ENCODE measurements around the gene IL6R.
"Not testable (repeated sequence)": the region's sequence is repeated elsewhere in the genome, so short reads cannot be mapped to it uniquely, and the experiment has no call there.

Gene IL6R

GRCh38 chr1:154485106-154485505 lies 80.0 kb downstream of the IL6R start:
- no peak for DNase-seq

DNA sequence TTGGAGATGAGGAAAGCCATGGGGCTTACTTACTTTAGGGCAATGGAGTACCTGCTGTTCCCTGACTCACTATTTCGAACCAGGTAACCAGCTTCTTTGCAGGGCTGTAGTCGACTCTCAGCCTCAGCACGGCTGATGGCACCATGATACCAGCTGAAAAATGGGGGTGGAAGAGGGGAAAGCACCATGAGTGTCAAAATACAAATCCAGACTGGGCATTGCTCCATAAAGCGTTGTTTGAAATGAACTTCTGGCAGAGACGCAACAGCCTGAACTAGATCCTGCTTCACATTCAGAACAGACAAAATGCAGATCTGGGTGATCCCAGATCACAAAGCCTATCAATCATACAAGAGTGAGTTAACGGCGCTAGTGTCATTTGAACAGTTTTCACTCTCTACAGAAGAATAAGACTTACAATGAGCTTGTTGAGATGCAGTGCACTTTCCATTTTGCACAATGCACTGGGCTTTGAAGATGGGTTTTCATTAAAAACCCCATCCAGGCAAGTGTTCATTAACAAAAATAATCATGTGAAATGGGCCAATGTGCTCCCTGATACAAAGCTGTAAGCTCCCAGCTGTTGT lies 80.9 kb downstream of the IL6R start:
- no peak for DNase-seq

DNA sequence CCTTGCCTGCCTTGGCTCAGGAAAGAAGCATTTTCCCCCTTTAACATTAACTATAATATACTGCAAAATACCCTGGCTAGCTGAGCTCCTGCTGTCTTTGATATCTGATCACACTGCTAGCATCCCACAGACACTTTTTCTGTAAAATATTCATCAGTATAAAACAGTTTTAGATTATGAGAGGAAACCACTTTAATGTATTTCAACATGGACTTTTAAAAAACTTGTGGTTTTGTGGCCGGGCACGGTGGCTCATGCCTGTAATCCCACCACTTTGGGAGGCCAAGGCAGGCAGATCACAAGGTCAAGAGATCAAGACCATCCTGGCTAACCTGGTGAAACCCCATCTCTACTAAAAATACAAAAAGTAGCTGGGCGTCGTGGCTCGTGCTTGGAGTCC lies 81.6 kb downstream of the IL6R start:
- DNase-seq: not testable (repeated sequence)

GRCh38 chr1:154488922-154489321 lies 83.8 kb downstream of the IL6R start:
- no peak for DNase-seq

DNA sequence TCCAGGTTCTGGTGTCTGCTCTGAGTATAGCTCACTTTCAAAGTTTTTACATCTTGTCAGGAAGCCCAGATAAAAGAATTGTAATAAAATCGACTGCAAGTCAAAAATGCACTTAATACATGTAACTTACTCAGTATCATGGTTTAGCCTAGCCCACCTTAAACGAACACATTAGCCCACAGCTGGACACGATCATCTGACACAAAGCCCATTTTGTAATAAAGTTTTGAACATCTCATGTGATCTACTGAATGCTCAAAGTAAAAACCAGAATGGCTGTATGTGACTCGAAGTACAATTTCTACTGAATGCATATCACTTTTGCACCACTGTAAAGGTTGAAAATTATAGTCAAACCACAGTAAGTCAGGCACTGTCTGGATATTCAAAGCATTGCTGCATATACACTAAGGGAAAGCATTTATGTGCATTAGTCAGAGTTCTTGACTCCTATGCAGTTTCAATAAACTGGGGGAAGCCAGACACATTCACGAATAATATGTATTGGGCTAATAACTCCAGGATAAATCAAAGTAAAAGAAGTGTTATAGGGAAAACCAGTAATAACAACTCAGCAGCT lies 84.6 kb downstream of the IL6R start:
- DNase-seq: no peak

DNA sequence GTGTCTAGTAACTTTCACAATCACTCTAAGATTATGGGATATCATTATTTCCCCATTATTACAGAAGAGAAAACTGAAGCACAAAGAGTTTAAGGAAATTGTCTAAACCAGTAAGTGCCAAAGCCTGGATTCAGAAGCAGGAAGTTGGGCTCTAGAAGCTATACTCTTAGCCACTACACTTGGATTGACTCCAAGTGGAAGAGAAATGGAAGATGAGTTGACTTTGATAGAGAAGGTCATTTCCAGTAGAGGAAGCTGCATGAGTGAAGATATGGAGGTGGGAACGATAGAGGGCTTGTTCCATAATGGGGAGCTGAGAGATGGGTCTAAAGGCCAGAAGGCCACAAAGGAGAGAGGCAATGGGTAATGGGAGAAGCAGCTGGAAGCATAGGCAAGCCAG lies 85.2 kb downstream of the IL6R start:
- DNase-seq: no peak

GRCh38 chr1:154492115-154492514 lies 87.0 kb downstream of the IL6R start:
- no peak for DNase-seq

GRCh38 chr1:154493276-154493675 lies 88.1 kb downstream of the IL6R start:
- DNase-seq: no peak

GRCh38 chr1:154495496-154496273 lies 90.5 kb downstream of the IL6R start:
- no peak for DNase-seq

- DNase-seq: no peak
Measured at GRCh38 chr1:154496383-154496782, 91.2 kb downstream of the IL6R start.

DNA sequence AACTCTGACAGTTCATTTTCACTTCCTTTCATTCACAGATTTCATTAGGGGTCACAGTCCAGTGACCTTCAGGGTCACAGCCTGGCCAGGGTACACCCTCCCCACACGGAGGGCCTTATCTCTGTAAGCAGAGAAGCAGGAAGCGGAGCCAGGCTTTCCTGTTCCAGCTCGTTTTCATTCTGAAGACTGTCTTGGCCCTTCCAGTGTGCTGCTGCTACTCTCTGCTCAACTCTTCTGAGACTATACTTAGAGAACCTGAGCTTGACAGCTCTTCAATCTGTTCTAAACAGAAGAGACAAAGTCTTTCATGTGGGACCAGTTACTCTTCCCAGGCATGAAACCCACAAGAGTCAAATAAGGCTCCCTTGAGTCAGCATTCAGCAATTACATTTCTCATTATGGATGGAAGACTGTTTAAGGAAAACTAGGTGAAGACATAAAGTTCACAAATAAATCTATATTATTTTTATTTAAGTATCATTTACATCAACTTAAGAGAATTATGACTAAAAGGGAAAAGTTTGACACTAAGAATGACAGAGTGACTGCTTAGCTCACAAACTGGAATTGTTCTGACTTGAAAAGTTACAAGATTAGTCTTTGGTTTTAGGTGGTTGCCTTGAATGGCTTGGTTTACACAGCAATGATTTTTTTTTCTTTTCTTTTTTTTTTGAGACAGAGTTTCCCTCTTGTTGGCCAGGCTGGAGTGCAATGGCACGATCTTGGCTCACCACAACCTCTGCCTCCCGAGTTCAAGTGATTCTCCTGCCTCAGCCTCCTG lies 92.1 kb downstream of the IL6R start:
- DNase-seq: no peak

DNA sequence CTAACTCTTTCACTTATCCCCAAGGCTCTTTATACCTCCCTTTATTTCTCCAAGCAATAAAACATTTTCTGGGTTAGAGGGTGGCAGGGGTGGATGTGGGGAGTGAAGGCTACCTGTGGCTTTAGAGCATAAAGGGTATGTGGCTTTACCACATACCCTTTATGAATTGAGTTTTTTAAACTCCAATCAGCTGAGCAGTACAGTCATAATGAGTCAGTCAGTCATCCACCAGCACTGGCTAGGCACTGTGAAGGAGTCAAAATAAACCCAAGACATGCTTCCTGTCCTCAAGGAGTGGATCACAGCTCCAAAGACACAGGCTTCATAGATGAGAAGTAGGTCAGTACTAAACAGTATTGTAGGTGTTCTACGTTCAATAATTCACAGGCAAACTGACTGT lies 94.3 kb downstream of the IL6R start:
- DNase-seq: no peak

DNA sequence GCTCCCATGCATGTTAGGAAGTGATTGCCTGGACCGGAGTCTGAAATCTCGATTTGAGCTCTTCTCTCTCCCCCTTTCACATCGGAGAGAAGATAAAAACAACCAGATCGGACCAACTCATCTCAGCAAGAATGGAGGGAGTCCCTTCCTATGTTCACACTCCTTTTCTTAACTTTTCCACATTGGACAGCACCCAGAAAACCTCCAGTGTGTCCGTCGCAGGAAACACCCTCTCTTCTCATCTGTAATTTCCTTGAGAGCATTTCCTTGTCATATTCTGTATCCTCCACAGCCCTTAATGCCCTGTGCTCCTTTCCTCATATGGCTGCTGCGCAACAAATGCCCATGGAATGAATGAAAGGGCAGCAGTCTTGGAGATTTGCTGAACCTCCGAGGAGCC lies 95.4 kb downstream of the IL6R start:
- DNase-seq: no peak

GRCh38 chr1:154501423-154502065 lies 96.4 kb downstream of the IL6R start:
- no peak for DNase-seq

- peak; percentile 33 for DNase-seq
Measured at GRCh38 chr1:154502066-154502743, 97.1 kb downstream of the IL6R start, which contains the start of the genes SHE and TDRD10. TSS of gene SHE (minus strand) at chr1:154502412. CDS start at chr1:154502026, 386 bp downstream. TSS of gene TDRD10 (plus strand) at chr1:154502219. CDS start at chr1:154506904, 4,685 bp downstream.

DNA sequence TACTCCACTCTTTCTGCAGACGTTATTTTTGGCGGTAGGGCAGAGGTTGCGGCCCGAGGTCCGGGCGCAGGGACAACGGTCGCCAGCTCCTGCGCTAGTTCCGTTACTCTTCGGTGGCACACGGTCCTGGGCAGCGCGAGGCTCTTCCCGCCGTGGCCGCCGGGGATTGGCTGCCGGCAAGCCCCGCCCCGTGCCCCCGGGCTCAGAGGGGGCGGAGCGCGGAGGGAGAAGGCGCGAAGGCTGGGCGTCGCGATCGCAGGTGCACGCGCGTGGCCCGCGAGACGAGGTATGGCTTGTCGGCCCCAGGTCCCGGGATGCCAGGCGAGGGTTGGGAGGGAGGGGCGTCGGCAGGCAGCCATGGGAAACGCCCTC lies 97.6 kb downstream of the IL6R start:
- DNase-seq: peak; percentile 33

- no peak for DNase-seq
Measured at GRCh38 chr1:154503898-154504297, 98.8 kb downstream of the IL6R start.

DNA sequence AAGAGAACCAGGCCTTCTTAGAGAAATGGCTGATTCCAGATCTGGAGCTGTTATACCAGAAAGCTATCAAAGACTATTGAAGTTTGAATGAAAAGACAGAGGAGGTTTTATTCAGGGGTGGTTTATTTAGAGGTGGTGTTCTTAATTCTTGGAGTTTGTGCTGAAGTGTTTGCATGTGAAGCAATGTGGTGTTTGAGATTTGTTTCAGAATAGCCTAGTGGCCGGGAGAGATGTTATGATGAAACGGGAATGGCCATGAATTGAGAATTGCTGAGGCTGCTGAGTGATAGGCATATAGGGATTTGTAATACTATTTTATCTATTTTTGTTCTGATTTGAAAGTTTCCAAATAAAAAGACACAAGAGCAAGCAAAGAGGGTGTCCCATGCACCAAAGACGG lies 107.6 kb downstream of the IL6R start:
- no peak for DNase-seq

DNA sequence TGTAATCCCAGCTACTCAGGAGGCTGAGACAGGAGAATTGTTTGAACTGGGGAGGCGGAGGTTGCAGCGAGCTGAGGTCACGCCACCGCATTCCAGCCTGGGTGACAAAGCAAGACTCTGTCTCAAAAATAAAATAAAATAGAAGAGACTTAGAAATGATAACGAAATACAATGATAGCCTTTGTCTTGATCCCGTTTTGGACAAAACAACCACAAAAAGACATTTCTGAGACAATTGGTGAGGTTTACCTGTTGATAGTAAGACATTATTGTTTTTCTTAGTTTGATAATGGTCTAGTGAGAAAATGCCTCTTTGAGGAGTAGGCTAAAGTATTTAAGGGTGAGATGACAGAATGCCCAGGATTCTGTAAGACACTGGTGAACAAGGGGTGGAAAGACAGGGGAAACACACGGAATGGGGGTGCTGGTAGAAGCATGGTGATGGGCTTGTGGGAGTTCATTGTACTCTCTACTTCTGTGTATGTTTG lies 109.0 kb downstream of the IL6R start:
- DNase-seq: no peak

DNA sequence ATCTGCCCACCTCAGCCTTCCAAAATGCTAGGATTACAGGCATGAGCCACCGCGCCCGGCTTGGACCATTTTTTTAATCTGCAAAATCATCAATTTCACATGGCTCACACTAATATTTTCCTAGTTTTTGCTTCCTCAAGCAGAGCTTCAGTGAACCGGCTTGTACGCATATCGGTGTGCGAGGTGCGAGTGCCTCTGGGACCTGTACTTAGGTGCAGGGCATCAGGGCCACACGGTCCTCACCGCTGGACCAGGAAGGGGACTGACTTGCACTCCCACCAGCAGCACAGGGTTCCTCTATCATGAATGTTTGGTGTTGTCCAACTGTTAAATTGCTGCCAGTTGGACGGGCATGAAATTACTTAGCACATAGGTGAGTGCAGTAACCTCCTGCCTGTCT lies 112.5 kb downstream of the IL6R start:
- DNase-seq: no peak

Data from NCI-H82 (cell line).